HL-60/S4 treated with phorbol 12-myristate 13-acetate at 8.2 ng/mL for 4 days and 3 days (cell line): ENCODE measurements around the gene CASQ2.

ENCODE experiments used
- in situ Hi-C: fragments of 300-500 bp; cut with MboI; formaldehyde crosslinking; loops from 2 replicates; pipeline ENCODE4 v1.15.0; 2022; ENCODE audit warnings: low sequenced_read_pairs

Gene CASQ2

DNA sequence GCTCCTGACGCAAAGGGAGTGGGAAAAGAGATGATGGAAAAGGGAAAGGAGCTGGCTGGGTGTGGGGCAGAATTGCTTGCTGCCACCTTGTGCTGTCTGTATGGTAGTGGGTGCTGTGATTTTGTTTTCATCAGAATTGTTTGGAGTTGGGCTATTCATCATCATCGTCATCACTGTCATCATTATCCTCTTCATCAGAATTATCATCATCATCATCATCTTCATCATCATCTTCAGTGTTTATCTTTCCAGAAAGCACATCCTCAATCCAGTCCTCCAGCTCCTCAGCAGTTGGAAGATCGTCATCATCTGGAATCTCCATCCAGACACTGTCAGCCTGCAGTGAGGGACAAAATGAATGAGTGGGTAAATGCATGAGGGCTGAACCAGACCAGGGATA, 67.4 kb downstream of the CASQ2 start:
- in situ Hi-C loops, result no loop called here

DNA sequence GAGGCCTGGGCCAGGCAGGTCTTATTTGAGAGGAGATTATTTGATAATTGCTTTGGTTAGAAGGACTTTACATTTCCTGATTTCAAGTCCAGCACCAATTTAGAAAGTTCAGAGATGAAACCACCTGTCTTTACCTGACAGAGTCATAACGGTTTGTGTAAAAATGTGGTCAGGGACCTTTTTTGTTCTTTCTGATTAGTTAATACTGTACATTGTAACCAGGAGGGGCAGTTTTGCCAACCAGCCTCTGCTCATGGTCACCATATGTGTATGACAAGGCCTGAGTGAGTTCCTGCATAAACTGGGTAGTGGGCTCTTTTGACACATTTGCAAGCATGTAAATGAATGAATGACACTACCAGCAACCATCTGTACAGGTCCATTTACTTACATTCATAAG, 70.9 kb downstream of the CASQ2 start:
- in situ Hi-C loops, result no loop called here

DNA sequence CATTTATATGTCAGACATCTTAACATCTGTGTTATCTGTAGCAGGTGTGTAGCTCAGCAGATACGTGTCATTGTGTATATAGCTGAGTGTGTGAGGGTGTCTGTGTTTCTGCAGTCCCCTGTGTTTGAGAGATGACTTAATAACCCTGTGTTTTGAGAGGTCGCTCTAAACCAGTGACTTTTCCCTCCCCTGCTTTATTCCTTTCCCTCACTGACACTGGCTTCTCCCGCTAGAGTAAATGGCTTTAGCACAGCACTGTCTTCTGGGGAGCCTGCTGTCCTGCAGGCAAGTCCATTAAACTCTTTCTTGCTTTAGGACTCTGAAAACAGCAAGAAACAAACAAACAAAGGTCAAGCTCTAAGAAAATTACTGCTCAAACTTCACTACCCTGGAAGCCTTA, 73.7 kb downstream of the CASQ2 start:
- in situ Hi-C loops, result no loop called here

DNA sequence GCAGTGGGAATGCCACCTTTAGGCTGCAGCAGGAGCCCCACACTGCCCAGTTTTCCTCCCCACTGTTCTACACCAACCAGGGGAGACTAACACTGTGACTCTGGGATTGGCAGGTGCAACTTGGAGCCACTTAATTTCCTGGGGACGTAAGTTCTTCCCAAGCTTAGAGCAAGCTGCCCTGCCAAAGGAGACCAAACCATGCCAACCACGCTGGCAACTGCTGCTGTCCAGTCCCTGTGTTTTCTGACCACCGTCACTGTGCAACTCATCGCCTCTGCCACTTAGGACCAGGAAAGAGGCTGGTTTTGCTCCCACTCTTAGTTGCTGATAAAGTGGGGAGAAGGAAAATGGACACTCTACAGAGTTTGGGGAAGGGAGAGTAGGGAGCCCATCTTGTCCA, 76.3 kb downstream of the CASQ2 start:
- in situ Hi-C loops, result no loop called here

DNA sequence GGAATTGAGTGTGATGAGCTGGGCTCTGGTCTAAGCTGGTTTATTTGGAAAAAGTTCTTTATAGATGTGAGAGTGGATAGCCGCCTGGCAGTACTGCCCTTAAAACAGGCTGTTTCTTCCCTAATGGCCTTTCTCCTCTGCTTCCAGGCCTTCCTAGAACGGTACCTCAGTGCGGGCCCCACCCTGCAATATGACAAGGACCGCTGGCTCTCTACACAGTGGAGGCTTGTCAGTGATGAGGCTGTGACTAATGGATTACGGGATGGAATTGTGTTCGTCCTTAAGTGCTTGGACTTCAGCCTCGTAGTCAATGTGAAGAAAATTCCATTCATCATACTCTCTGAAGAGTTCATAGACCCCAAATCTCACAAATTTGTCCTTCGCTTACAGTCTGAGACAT, 77.5 kb downstream of the CASQ2 start:
- in situ Hi-C loops, result no loop called here

DNA sequence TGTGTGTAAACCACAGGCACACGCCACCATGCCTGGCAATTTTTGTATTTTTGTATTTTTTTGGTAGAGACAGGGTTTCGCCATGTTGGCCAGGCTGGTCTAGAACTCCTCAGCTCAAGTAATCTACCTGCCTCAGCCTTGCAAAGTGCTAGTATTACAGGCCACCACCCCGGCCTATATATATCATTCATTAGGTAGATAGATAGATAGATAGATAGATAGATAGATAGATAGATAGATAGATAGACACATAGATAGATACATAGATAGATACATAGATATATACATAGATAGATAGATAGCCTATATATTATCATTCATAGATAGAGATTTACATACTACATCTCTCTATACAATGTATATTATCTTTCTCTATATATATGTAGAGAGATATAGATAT, 80.8 kb downstream of the CASQ2 start:
- in situ Hi-C loops, result no loop called here

DNA sequence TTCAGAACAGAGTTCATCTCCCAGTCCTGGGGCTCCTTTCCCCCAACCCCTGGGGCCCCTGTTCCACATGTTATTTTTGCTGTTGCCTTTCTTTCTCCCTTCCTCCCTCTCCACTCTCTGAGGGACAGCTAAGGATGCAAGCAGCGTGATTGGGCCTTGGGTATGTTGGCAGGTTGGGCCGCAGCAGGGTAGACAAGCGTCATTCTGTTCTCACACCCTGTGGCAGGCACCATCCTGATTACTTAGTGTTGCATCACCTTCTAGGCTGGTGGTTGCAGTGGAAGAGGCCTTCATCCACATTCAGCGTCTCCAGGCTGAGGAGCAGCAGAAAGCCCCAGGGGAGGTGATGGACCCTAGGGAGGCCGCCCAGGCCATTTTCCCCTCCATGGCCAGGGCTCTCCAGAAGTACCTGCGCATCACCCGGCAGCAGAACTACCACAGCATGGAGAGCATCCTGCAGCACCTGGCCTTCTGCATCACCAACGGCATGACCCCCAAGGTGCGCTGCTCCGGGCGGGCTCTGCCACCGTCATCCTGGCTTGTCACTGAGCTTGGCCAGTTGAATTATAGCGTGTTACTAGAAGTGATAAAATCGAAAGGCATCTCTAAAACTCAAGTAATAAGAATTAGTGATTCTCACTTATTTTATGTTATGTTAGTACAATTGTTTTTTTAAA, 83.3 kb downstream of the CASQ2 start:
- in situ Hi-C loops, result no loop called here

DNA sequence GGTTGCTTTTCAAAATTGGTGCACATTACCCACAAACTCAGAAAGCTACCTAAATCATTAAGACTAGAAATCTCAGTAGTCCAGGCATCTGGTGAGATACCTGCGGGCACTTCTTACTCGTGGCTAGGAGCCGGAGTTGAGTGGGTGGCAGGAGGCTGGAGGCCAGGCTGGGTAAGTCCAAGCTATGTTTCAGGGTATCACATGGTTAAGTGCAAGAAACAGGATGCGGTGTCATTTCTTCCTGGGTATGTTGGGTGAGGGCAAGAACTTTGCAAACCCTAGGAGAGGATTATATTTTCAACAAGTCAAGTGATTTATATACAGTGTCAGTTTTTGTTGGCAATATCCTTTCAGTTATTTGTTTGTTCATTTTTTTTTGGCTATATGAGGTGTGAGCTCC, 85.7 kb downstream of the CASQ2 start:
- in situ Hi-C loops, result no loop called here

DNA sequence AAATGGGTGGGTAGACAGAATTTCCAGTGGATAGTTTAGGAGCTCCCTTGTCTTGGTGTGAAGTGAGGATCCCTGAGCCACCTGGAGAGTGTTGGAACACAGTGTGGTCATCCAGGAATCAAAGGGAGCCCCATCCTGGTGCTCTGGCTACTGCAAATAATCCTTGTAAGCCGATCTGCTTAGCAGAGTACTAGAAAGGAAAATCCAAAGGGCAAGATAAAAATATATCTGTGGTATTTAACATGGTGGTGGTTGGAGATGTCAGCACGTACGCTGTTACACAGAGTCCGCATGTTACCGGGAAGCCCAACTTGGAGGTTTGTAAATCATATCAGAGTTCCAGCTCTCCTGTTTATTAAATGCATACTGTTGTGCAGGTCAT, 87.8 kb downstream of the CASQ2 start:
- in situ Hi-C loops, result no loop called here

DNA sequence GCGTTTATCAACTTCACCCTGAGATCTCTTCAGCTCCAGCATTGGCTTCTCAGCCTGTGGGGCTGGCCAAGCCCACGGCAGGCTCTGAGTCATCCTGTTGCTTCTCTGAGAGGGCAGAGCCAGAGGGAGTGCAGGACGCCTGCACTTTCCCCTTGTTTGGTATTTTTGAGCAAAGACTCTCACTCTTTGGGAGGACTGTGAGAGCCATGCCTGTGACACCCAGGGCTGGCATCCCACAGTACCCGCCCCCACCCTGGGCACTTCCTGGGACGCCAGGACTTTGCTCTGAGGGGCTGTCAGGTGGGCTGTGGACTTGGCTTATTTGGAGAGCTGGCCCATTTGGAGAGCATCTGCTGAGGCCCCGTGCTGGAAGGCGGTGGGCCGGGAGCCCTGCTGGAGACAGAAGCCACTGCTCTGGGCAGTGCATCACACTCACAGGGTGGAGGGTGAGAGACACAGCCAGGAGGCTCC, 89.3 kb downstream of the CASQ2 start:
- in situ Hi-C loops, result no loop called here

DNA sequence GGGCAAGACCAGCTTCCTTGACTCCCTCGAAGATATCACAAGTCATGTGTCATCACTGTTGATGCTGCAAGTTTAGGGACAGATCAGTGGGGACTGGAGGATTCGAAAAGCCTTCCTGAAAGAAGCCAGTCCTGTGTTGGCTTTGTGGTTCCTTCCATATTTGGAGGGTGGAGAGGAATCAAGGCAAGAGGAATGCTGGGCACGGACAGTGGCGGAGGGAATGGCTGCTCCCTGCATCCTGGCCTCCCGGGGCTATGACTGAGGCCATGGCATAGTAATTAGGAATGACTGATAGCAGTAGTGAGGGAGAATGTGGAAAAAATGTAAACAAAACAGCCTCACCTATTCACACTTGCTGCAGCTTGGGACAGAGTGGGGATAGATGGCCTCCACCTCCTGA, 90.4 kb downstream of the CASQ2 start:
- in situ Hi-C loops, result no loop called here

DNA sequence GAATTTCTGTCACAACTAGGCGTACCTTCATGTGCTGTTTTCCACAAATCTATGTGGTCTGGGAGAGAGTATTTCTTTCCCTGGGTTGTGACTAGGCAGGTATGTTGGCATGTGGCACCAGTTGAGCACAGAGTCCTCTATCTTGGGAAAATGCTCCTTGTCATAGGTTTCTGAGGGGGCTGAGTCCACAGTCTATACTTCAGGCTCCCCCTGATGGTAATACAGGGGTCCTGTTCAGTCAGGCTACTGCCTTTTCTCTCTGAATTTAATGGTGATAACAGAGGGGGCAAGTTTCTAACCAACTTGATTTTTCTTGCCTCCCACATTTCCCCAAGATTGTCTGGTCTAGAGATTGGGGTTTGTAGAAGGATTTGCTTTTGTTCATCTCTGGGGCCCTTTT, 90.9 kb downstream of the CASQ2 start:
- in situ Hi-C loops, result no loop called here

DNA sequence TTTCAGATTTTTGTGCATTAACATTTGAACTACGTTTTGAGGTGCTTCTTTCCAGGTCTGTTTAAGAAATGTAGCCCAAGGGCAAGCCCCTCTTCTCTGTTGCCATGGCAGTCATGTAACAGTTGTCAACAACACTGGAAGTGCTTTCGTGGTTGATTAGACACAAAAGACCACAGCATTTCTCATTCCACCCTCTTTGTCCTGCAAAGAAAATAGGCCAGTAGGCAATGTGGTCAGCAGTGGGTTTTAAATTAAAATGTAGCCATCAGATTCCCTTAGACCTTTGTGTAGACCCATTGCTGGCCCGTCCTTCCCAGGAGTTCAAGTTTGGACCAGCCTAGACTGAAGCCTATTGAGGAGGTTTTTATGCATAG, 91.3 kb downstream of the CASQ2 start:
- in situ Hi-C loops, result no loop called here

DNA sequence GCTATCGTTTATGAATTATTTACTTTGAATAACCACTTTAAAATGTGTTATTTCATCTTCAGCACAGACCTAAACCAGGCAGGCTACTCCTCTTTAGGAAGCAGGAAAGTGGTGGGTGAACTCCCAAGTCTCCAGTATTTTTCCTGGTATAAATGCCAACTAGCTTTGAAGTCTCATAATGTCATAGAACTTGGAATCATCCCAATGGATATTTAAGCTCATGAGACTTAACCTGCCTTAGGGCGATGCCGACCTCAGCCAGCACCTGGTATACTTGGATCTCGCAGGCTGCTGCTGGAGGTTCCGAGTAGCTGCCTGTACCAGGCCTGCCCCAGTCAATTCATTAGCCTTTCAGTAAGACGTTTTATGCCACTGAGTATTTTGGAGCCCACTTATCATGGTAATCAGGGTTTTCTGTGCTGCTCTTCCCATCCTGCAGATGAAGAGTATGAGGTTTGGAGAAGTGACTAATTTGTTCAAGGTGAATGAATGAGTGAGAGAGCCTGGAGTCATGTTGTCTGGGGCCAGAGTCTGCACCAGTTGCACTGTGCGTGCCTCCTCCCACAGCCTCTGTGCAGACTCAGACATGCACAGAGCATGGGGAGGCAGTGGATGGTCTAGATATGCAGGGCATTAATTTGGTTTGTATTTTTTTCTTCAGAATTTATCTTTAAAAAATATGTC, 91.9 kb downstream of the CASQ2 start:
- in situ Hi-C loops, result no loop called here

DNA sequence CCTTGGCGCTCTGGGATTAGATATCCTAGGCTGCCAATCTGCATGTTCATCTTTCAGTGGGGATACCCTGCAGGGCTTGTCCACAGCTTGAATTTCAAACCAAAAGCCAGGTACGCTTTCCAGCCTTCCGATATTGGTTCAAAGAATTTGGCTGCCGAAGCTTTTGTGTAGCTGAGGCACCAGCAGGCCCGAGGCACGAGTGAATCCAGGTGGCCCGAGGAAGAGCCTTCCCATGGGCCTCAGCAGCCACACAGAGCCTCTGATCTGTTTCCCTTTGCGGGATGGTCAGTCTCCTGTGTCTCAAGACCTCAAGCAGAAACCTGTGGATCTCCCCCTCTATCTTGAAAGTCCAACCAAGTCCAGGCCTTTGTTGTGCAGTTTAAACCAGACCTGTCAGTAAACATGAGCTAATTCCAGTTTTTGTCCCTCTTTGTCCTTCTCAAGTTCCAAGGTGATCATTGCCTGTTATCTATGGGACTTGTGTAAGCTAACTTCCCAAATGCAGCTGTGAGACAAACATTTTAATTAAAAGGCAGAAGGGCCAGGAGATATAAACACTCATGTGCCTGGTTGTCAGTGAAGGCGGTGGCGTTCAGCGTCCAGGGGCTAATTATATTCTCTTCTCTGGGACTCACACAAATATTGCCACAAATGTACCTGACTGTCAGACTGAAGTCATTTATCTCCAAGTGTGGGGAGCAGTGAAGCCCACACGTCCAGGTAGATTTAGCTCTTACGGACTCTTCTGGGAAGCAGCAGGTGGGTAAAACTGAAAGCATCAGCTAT, 96.1 kb downstream of the CASQ2 start:
- in situ Hi-C loops, result no loop called here

DNA sequence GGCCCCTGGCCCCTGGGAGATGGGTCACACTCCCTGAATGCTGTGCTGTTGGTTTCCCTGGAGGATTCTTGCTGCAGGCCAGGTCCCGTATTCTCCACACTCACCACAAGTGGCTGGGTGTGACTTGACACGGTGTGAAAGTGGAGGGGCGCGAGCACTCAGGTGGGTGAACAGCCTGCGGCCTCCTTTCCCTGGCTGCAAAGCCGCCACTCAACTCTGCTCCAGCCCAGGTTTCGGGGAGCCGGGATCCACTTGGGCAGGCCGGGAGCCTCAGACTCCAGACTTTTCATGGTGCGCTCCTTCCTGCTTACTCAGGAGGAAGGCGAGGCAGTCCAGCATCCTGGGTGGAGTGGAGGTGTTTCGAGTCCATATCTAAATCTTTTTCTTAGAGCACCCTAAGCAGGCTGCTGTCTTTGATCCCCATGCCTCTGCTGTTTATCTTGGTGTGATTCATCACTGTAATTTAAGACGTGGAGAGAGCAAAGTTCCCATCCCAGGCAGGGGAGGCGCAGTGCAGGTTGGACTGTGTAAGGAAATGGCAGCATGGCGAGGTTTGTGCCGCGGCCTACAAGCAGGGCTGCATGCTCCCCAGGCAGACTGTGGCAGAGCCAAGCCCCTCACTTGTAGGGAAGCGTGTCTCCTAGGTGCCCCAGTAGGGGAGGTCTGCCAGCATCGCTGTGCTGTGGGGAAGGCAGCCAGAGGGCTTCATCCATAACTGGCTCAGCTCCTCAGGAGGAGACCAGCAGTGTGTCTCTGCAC, 97.2 kb downstream of the CASQ2 start:
- in situ Hi-C loops, result no loop called here

DNA sequence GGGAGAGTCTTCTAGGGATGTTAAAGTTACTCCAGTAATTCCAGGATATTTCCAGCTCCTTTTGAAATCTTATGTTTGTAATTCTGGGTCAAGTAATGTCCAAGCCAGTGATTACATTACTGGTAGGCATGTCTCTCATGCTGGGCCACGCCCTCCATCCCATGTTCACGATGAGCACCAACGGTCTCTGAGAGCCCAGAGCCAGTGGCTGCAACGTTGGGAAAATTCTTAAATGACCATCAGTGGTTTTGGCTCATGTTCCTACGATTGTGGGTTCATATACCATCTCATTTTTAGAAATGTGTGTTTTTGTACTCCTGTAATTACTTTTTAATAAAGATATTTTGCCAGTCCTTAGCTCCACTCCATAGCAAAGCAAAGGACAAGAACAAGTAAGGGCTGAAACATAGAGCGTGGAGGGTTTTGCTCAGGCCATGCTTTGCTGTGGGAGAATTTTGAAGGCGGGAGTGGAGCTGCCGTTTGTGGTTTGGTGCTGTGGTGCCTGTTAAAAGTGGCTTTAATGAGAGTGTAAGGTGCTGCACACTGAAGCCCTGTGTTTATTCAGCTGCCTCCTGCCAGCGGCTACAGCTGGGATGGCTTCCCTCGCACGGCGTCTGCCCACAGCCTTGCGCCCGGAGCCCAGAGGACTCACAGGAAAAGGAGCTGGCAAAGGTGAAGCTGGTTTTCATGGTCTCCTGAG, 97.9 kb downstream of the CASQ2 start:
- in situ Hi-C loops, result no loop called here

DNA sequence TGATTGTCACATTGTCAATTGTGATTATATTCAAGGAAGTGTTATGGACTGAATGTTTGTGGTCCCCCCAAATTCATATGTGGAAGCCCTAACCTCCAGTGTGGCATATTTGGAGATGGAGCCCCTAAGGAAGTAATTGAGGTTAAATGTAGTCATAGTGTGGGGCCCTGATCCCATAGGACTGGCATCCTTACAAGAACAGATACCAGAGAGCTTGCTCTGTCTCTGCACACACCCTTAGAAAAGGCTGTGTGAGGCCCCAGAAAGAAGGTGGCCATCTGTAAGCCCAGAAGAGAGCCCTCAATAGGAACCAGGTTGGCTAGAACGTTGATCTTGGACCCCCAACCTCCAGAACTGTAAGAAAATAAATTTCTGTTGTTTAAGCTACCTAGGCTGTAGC, 98.6 kb downstream of the CASQ2 start:
- in situ Hi-C loops, result no loop called here

DNA sequence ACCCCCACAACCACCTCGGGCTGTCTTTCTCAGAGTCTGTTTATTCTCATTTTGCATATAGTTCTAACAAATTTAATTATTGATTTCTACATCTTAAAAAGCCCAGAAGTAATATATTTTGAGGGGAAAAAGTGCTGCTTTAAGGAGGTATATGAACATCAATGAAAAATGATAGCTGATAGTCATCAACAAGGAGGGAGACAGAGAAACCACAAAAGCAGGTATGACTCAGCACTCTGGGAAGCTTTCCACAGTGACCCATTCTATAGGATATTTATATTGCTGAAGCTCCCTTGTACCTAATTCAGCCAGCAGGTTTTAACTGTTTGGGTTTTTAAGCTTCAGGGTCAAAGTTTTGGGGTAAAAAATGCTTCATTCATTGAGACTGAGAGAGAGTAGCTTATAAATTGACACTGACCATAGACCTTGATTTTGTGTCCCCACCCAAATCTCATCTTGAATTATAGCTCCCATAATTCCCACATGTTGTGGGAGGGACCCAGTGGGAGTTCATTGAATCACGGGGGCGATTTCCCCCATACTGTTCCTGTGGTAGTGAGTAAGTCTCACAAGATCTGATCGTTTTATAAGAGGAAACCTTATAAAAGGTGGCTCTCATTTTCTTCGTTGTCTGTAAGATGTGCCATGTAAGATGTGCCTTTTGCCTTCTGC, 99.4 kb downstream of the CASQ2 start:
- in situ Hi-C loops, result no loop called here

DNA sequence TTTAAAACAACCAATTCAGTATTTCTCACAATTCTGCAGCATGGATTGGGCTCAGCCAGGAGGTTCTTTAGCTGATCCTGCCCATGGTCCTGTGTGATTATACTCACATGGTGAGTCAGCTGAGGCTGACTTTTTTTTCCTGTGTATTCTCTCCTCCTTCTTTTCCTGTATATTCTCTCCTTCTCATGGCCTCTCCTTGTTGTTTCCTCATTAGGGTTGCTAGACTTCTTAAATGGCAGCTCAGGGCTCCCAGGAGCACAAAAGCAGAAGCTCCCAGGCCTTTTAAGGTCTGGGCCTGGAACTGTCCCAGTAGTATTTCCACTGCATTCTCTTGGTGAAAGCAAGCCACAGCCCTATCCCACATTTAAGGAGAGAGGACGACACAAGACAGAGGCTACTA, 99.9 kb downstream of the CASQ2 start:
- in situ Hi-C loops, result no loop called here
